Measurements from ENCODE around the gene NFYC. TPM values are rescaled to one million over a fixed set of nuclear protein-coding genes. Genes with fewer than 3 reads are reported as not detected.

Gene NFYC
- polyA plus RNA-seq, 12 donors = 50.9 to 81.8 (median 59.9) TPM; not detected in 1

- no peak for DNase-seq
Measured at GRCh38 chr1:40818264-40818961, 126.9 kb downstream of the NFYC start.

GRCh38 chr1:40819101-40819500, 127.6 kb downstream of the NFYC start:
- DNase-seq = no peak

GRCh38 chr1:40820251-40820797, 128.8 kb downstream of the NFYC start:
- DNase-seq = no peak

Other genes with a start within 250 kb of the NFYC start
- gene ZFP69B, start 241.2 kb upstream of the NFYC start, polyA plus RNA-seq (ENCODE audit: insufficient read length in 12 of 12) = 1 to 10 TPM in 11 of 12 donors, not detected in 1; 3.0 to 7.3 (median 3.7) TPM
- 1 to 10 TPM in 11 of 12 donors, not detected in 1; 3.6 to 8.2 (median 5.7) TPM for gene ZFP69, start 214.4 kb upstream of the NFYC start, polyA plus RNA-seq (ENCODE audit: insufficient read length in 12 of 12)
- 10 to 100 TPM in 2 of 12 donors, 1 to 10 TPM in 9, not detected in 1; 6.2 to 10.6 (median 8.8) TPM for gene EXO5, start 182.9 kb upstream of the NFYC start, polyA plus RNA-seq (ENCODE audit: insufficient read length in 12 of 12)
- gene ZNF684, start 160.1 kb upstream of the NFYC start, polyA plus RNA-seq (ENCODE audit: insufficient read length in 12 of 12) = 1 to 10 TPM in 10 of 12 donors, not detected in 2; 3.1 to 6.1 (median 3.6) TPM
- gene RIMS3, start 26.0 kb upstream of the NFYC start, polyA plus RNA-seq (ENCODE audit: insufficient read length in 12 of 12) = 1 to 10 TPM in 2 of 12 donors, under 1 TPM in 9, not detected in 1; 0.27 to 3.7 (median 0.61) TPM
- 10 to 100 TPM in 10 of 12 donors, 1 to 10 TPM in 1, not detected in 1; 9.0 to 36.6 (median 23.6) TPM for gene KCNQ4, start 92.1 kb downstream of the NFYC start, polyA plus RNA-seq (ENCODE audit: insufficient read length in 12 of 12)
- 1 to 10 TPM in 6 of 12 donors, under 1 TPM in 4, not detected in 2; 0.80 to 3.8 (median 1.1) TPM for gene CITED4, start 170.7 kb downstream of the NFYC start, polyA plus RNA-seq (ENCODE audit: insufficient read length in 12 of 12)